OCI-LY3 (cell line): Measurements from ENCODE around the gene S100A10.

Source experiments
- H2AFZ ChIP-seq: fragments of 200-600, 300-600 bp; shearing (Covaris generic); 2 replicates; pipeline ENCODE4 v1.6.0; 2014; ENCODE audit warnings: antibody characterized with exemption, low read depth, low read length
- H3K27ac ChIP-seq: fragments of 200-600, 300-600 bp; sonication (generic); 2 replicates; pipeline ENCODE4 v1.5.1; 2014; ENCODE audit warnings: mild to moderate bottlenecking, low read length, moderate library complexity, mixed read lengths
- H3K27me3 ChIP-seq: fragments of 200-600, 300-600 bp; sonication (generic); 2 replicates; pipeline ENCODE4 v1.6.1; 2014; ENCODE audit warnings: low read depth, low read length, mixed read lengths
- H3K36me3 ChIP-seq: fragments of 200-600, 300-600 bp; sonication (generic); replicated peaks from 2 replicates; pipeline ENCODE3; 2014; ENCODE audit warnings: low read depth, low read length, mixed read lengths
- H3K4me1 ChIP-seq: fragments of 300-600, 200-600 bp; sonication (generic); 2 replicates; pipeline ENCODE4 v1.6.1; 2014; ENCODE audit warnings: low read length, mixed read lengths
- H3K4me2 ChIP-seq: fragments of 200-600, 300-600 bp; sonication (generic); 2 replicates; pipeline ENCODE4 v1.6.1; 2014; ENCODE audit warnings: low read length, mixed read lengths
- H3K4me3 ChIP-seq: fragments of 300-600, 200-600 bp; sonication (generic); 2 replicates; pipeline ENCODE4 v1.5.1; 2014; ENCODE audit warnings: antibody characterized with exemption, mild to moderate bottlenecking, low read length, moderate library complexity
- H3K79me2 ChIP-seq: fragments of 300-600, 200-600 bp; shearing (Covaris generic); 2 replicates; pipeline ENCODE4 v1.6.1; 2014; ENCODE audit warnings: mild to moderate bottlenecking, low read length, mixed read lengths
- H3K9ac ChIP-seq: fragments of 300-600, 200-600 bp; shearing (Covaris generic); 2 replicates; pipeline ENCODE4 v1.6.0; 2014; ENCODE audit warnings: mild to moderate bottlenecking, low read length, moderate library complexity
- H3K9me3 ChIP-seq: fragments of 200-600, 300-600 bp; shearing (Covaris generic); 2 replicates; pipeline ENCODE4 v1.6.1; 2014; ENCODE audit warnings: low read length, mixed read lengths; ENCODE audit not compliant: insufficient read depth
- H4K20me1 ChIP-seq: fragments of 200-600, 300-600 bp; sonication (generic); 2 replicates; pipeline ENCODE4 v1.6.1; 2016; ENCODE audit warnings: low read length, mixed read lengths; ENCODE audit not compliant: insufficient read depth
- EZH2phosphoT487 ChIP-seq: fragments of 200-600 bp; shearing (Covaris generic); IDR thresholded peaks from 2 replicates; pipeline ENCODE4 v1.6.1; 2018; ENCODE audit warnings: antibody characterized with exemption, mixed run types, low read depth
- TF ChIP-seq, protein P1 (sequence below): fragments of 200-600, 300-600 bp; sonication (generic); IDR thresholded peaks from 2 replicates; pipeline ENCODE4 v1.5.1; 2014; ENCODE audit warnings: antibody characterized with exemption, low read length, low read depth

S100A10 gene

DNA sequence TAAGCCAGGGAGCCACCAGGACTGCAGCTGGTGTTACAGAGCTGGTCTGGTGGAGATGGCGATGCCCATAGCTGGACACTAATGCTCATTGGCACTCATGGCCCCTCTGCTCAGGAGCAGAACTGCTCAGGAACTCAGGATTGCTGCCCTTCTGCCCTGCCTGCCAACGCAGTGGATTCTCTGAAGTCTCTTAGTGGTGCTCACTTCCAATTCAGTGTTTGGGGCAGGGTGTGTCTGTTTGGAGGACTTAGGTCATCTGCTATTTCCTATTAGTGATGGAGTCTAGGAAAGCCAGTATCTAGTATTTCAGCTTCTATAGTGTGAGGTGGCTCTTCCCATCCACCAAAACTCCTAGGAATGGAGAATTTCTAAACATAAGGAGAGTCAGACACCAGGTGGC lies 29.1 kb downstream of the S100A10 start:
- Histone ChIP-seq H3K4me2 (no peak overlapping the region), H3K9me3 (no peaks in the 10 kb centered on the region), H4K20me1 (no peaks in the 10 kb centered on the region), H2AFZ (no peak overlapping the region), H3K27me3 (no peaks in the 10 kb centered on the region), H3K27ac (no peak overlapping the region), H3K79me2 (no peaks in the 10 kb centered on the region), H3K36me3 (no peaks in the 10 kb centered on the region), H3K4me1 (peaks cover 21% of the 10 kb centered on the region), H3K9ac (no peak overlapping the region), H3K4me3 (no peak overlapping the region)
- TF ChIP-seq EZH2phosphoT487 = no peak
- TF ChIP-seq, protein P1, sequence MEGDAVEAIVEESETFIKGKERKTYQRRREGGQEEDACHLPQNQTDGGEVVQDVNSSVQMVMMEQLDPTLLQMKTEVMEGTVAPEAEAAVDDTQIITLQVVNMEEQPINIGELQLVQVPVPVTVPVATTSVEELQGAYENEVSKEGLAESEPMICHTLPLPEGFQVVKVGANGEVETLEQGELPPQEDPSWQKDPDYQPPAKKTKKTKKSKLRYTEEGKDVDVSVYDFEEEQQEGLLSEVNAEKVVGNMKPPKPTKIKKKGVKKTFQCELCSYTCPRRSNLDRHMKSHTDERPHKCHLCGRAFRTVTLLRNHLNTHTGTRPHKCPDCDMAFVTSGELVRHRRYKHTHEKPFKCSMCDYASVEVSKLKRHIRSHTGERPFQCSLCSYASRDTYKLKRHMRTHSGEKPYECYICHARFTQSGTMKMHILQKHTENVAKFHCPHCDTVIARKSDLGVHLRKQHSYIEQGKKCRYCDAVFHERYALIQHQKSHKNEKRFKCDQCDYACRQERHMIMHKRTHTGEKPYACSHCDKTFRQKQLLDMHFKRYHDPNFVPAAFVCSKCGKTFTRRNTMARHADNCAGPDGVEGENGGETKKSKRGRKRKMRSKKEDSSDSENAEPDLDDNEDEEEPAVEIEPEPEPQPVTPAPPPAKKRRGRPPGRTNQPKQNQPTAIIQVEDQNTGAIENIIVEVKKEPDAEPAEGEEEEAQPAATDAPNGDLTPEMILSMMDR = no peak

DNA sequence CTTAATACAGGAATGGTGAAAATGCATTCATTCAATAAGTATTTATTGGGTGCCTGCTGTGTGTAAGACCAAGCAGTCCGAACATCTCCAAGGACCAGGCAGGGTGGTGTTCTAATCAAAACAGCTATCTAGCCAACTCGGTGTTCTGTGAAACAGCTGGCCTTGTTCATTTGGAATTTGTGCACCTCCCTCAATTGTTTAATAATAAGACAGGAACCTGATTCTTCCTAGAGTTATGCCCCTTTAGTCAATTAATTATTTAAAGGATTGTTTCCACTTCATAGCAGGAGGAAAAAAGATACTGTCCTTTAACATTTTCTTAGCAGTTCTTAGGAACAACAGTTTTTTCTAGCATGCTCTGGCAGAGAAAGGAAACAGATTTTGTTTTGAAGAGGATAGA lies 30.4 kb downstream of the S100A10 start:
- no peaks in the 10 kb centered on the region for H3K9me3 ChIP-seq
- no peaks in the 10 kb centered on the region for H3K27me3 ChIP-seq
- H3K79me2 ChIP-seq = no peaks in the 10 kb centered on the region
- no peak overlapping the region for H3K9ac ChIP-seq
- H3K4me3 ChIP-seq = no peak overlapping the region
- no peak overlapping the region for H3K4me2 ChIP-seq
- H2AFZ ChIP-seq = no peak overlapping the region
- H3K4me1 ChIP-seq = peaks cover 9% of the 10 kb centered on the region
- TF ChIP-seq, protein P1 = no peak
- TF ChIP-seq EZH2phosphoT487 = no peak
- no peak overlapping the region for H3K27ac ChIP-seq
- no peaks in the 10 kb centered on the region for H4K20me1 ChIP-seq
- H3K36me3 ChIP-seq = no peaks in the 10 kb centered on the region

DNA sequence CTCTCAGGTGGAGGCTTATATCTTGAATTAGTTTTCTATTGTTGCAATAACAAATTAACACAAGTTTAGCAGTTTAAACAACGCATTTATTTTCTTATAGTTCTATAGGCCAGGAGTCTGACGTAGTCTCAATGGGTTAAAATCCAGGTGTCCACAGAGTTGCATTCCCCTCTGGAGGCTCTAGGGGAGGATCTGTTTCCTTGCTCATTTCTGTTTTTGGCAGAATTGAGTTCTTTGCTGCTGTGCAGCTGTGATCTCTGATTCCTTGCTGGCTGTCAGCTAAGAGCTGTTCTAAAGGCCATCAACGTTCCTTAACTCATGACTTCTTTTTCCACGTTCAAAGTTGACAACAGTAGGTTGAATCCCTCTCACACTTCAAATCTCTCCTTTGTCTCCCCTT lies 31.8 kb downstream of the S100A10 start:
- Histone ChIP-seq H3K9me3 (no peaks in the 10 kb centered on the region), H3K9ac (no peak overlapping the region), H3K79me2 (no peaks in the 10 kb centered on the region), H3K36me3 (no peaks in the 10 kb centered on the region), H3K4me2 (no peak overlapping the region), H3K27ac (no peak overlapping the region), H3K4me3 (no peak overlapping the region), H3K4me1 (no peaks in the 10 kb centered on the region), H2AFZ (no peak overlapping the region), H3K27me3 (no peaks in the 10 kb centered on the region), H4K20me1 (no peaks in the 10 kb centered on the region)
- no peak for TF ChIP-seq EZH2phosphoT487
- TF ChIP-seq, protein P1 = no peak

DNA sequence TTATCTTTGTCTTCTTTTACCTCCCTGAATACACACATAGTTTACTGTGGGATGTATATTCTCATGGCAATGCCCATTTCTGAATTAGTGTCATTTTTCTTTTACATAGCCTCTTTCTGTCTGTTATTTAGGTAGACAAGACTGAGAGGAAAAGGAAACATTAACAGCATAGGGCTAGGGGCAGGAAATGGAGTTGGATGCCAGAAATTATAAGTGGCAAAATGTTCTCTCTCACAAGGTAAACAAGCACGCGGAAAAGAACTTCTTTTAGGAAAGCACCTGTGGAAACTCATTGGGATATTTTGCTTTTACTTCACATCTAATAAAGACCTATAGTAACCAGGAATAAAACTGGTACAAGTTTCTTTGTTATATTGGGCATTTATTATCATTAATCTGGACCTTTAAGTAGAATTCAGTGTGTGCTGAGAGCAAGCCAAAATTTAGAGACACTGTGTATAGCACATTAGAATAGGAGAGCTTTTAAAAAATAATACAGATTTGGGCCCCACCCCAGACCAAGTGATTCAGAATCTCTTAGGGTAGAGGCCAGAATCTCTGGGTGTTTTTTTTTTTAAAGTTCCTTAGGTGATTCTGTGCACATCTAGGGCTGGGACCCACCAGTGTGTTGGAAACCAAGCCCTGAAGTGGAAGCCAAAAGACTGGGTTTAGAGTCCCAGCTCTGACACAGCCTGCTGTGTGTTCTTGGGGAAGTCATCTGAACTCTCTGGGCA lies 32.7 kb downstream of the S100A10 start:
- no peak overlapping the region for H3K9ac ChIP-seq

More for the DNA sequence above, 32.7 kb downstream of the S100A10 start:
- no peak for TF ChIP-seq EZH2phosphoT487
- TF ChIP-seq, protein P1 = no peak
- Histone ChIP-seq H3K79me2 (no peaks in the 10 kb centered on the region), H3K27me3 (no peaks in the 10 kb centered on the region), H2AFZ (no peak overlapping the region), H3K4me3 (no peak overlapping the region), H3K27ac (no peak overlapping the region), H3K36me3 (no peaks in the 10 kb centered on the region), H3K4me2 (no peak overlapping the region), H3K9me3 (no peaks in the 10 kb centered on the region), H4K20me1 (no peaks in the 10 kb centered on the region), H3K4me1 (no peaks in the 10 kb centered on the region)
